Activated B cell treated with CpG ODN at 0.5 μM for 24 hours (primary cell): ENCODE measurements around the gene CRADD. TPM values are rescaled to one million over a fixed set of nuclear protein-coding genes. Genes with fewer than 3 reads are reported as not detected.

Experiments
- ATAC-seq: fragments of 200-7000 bp; cut with Tn5 transposase; one replicate; pipeline ENCODE4 v1.10.0; 2021; ENCODE audit warnings: low read depth, mild to moderate bottlenecking, moderate library complexity
- CTCF ChIA-PET: fragments of 350-600 bp; sonication (Branson Sonifier 250); formaldehyde crosslinking; loops from one replicate; lab custom pipeline; 2021; ENCODE audit warnings: antibody characterized with exemption; lab: Charles Lee
- POLR2A ChIA-PET: fragments of 350-600 bp; sonication (Branson Sonifier 250); formaldehyde crosslinking; loops from one replicate; lab custom pipeline; 2021; ENCODE audit warnings: antibody characterized with exemption; lab: Charles Lee
- DNase-seq: peaks from one replicate; pipeline ENCODE4 v3.0.0; 2022
- H3K27ac Mint-ChIP-seq: one replicate; pipeline ENCODE4 v1.8.0; 2020; ENCODE audit warnings: mixed read lengths
- H3K27me3 Mint-ChIP-seq: one replicate; pipeline ENCODE4 v1.8.0; 2021; ENCODE audit warnings: mixed read lengths
- H3K36me3 Mint-ChIP-seq: one replicate; pipeline ENCODE4 v1.8.0; 2021; ENCODE audit warnings: low read depth, mixed read lengths
- H3K4me1 Mint-ChIP-seq: one replicate; pipeline ENCODE4 v1.8.0; 2021; ENCODE audit warnings: mixed read lengths
- H3K4me3 Mint-ChIP-seq: one replicate; pipeline ENCODE4 v1.8.0; 2020; ENCODE audit warnings: mild to moderate bottlenecking, mixed read lengths
- H3K9me3 Mint-ChIP-seq: one replicate; pipeline ENCODE4 v1.8.0; 2020; ENCODE audit warnings: mixed read lengths
- intact Hi-C: fragments of 100-400 bp; cut with micrococcal nuclease; formaldehyde crosslinking; loops from one replicate; pipeline ENCODE4 v1.15.1; 2024
- total RNA-seq: library from RNA; stranded (reverse); gene quantifications from 2 replicates; pipeline ENCODE4 v1.2.3, GENCODE V29; 2022
- TF ChIP-seq, protein P1 (sequence below): fragments of 200-600 bp; IDR thresholded peaks from one replicate; pipeline ENCODE4 v1.8.0; 2022; ENCODE audit warnings: antibody characterized with exemption, mild to moderate bottlenecking

CRADD gene
- total RNA-seq, 1 donor from 2014 or later = 15.3 TPM

DNA sequence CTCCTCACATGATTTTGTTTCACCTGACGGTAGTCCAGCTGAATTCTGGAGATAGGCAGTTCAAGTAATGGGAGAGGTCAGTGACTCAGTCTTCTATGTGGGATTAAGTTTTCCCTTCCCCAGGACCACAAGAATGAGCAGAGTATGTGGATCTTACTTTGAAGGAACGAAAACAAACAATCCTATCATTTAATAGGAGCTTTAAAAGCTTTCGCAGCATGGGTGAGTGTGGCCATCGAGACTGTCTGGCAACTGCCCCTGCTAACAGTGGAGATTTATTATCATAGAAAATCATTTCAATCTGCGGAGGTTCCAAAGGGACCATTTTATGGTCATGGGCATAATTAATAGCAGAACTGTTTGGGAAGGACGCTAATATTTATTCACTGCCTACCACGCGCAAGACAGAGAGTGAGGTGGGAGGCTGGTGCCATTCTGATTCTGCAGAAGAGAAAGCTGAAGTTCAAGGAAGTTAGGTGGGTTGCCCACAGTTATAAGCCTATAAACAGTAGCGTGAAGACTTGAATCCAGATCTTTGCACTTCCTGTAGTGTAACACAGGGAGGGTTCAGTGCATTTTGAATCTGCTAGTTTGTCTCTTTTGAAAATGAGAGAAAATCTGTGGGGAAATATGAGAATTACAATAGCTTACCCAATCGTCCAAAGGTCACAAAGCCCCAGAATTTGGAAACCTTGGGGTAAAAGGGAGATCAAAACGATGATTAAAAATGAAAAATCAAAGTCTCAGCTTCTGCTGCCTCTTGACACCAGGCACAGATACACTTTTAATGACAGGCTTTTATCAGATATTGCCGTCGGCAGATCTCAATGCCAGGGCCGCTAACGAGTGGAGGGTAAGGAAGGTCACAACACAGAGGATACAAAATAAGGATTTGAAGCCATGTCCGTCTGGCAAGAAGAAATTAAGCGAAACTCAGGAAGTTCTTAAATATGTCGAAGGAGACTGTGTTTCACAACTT lies 209.6 kb downstream of the CRADD start:
- CTCF ChIA-PET = no interaction called here

DNA sequence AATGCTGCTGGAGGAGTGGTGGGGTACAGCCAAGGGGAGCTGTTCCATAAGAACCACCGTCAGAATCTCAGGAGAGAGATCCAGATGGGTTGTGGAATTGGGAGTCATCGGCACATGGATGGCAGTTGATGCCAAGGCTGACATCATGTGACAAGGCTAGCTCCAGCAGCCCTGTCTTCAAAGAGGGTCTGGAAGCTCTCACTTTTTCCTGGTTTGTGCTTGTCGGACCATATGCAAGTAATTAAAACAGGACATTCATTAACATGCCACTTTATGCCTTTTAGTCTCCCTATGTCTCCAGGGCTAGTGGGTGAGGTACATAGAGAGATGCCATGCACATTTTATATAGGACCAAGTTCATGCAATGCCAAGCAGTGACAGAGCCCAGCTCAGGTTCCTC lies 211.8 kb downstream of the CRADD start:
- H3K4me3 Mint-ChIP-seq = no peak overlapping the region
- H3K27ac Mint-ChIP-seq = no peak overlapping the region
- no peaks in the 10 kb centered on the region for H3K9me3 Mint-ChIP-seq
- DNase-seq (no peak), ATAC-seq (no peak)
- intact Hi-C loops = no loop called here
- no peaks in the 10 kb centered on the region for H3K36me3 Mint-ChIP-seq
- CTCF ChIA-PET = no interaction called here
- H3K4me1 Mint-ChIP-seq = no peaks in the 10 kb centered on the region
- TF ChIP-seq, protein P1, sequence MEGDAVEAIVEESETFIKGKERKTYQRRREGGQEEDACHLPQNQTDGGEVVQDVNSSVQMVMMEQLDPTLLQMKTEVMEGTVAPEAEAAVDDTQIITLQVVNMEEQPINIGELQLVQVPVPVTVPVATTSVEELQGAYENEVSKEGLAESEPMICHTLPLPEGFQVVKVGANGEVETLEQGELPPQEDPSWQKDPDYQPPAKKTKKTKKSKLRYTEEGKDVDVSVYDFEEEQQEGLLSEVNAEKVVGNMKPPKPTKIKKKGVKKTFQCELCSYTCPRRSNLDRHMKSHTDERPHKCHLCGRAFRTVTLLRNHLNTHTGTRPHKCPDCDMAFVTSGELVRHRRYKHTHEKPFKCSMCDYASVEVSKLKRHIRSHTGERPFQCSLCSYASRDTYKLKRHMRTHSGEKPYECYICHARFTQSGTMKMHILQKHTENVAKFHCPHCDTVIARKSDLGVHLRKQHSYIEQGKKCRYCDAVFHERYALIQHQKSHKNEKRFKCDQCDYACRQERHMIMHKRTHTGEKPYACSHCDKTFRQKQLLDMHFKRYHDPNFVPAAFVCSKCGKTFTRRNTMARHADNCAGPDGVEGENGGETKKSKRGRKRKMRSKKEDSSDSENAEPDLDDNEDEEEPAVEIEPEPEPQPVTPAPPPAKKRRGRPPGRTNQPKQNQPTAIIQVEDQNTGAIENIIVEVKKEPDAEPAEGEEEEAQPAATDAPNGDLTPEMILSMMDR = no peak
- POLR2A ChIA-PET = no interaction called here
- peaks cover 5% of the 10 kb centered on the region for H3K27me3 Mint-ChIP-seq

More for the DNA sequence above, 209.6 kb downstream of the CRADD start:
- Mint-ChIP-seq H3K27me3 (no peaks in the 10 kb centered on the region), H3K4me1 (no peaks in the 10 kb centered on the region), H3K27ac (no peak overlapping the region), H3K9me3 (no peaks in the 10 kb centered on the region), H3K36me3 (no peaks in the 10 kb centered on the region), H3K4me3 (no peak overlapping the region)
- no peak for DNase-seq
- no peak for ATAC-seq
- POLR2A ChIA-PET = no interaction called here
- TF ChIP-seq, protein P1 = no peak
- intact Hi-C loops = no loop called here

DNA sequence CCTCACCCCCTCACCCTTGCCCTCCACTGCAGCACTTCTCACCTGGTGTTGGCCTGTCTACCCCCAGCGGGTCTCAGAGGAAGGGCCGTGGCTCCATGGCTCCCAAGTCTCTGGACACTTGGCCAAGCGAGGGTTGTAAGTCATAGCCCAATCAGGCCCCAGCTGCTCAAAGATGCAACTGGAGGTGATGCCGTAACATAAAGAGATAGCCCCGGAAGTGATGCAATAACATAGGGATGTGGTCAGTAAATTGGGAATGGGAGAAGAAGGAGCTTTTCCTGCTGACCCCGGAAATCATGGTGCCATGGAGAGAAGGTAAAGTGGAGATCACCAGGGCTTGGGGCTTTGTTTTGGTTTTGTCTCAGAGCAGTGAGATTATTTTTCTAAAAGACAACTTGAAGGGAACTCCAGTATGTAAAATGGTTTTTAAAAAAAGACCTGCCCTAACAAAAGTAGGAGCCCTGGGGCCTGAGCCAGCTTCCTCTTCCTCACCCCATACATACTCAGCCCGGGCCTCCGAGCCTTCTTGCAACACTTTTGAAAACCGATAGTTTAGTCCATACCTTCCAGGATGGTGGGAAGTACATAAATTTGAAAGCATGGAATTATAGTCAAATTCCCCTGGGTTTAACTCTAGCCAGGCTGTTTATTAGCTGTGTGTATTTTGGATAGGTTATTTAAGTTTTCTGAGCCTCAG lies 212.5 kb downstream of the CRADD start:
- TF ChIP-seq, protein P1 = no peak
- Mint-ChIP-seq H3K4me3 (no peak overlapping the region), H3K27ac (no peak overlapping the region), H3K9me3 (no peaks in the 10 kb centered on the region), H3K4me1 (no peaks in the 10 kb centered on the region), H3K27me3 (peaks cover 5% of the 10 kb centered on the region), H3K36me3 (no peaks in the 10 kb centered on the region)
- ChIA-PET CTCF (no interaction called here), POLR2A (no interaction called here)
- no peak for DNase-seq
- intact Hi-C loops = no loop called here
- no peak for ATAC-seq

DNA sequence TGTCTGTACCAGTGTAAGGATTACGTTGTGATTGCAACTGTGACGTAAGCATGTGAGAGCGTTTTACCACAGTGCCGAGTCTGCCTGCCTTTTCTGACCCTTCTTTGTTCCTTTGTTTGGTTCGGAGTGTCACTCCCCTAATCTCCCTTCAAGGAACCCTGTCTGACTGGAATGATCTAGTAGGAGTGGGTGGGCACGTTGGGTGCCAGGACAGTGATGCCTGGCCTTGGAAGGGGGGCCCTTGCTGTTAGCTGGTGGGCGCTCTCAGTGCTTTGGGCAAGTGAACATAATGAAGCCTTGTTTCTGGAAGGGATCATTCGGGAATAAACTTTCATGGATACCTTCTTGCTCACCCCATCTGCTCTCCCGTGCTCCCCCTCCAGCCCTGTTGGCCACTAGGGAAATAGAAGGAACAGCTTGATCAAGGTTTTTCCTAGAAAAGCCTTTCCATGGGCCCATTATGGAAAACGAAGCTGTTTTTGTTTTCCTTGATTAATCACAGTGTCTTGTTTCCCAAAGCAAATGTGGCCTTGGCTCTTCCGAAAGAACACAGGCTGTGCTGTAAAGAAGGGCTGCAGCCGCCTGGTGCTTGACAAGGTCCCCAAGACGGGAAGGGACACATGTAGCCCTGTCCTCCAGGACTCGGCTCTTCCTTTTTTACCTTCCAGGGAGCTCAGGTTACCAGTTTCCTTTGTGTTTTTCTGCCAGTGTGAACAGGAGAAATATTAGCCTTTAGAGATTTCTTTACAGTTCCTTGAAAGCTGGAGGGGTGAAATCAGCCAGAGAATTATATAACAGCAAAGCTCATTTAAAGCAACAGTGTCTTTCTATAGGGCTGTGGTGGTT lies 215.5 kb downstream of the CRADD start:
- DNase-seq (no peak), ATAC-seq (no peak)
- ChIA-PET POLR2A (no interaction called here), CTCF (no interaction called here)
- peaks cover 2% of the 10 kb centered on the region for H3K9me3 Mint-ChIP-seq
- TF ChIP-seq, protein P1 = no peak
- H3K36me3 Mint-ChIP-seq = no peaks in the 10 kb centered on the region
- no peaks in the 10 kb centered on the region for H3K4me1 Mint-ChIP-seq
- H3K27me3 Mint-ChIP-seq = peaks cover 5% of the 10 kb centered on the region
- intact Hi-C loops = no loop called here
- no peak overlapping the region for H3K27ac Mint-ChIP-seq
- H3K4me3 Mint-ChIP-seq = no peak overlapping the region
